Stomach smooth muscle (tissue), 2 donors: Measurements from ENCODE around the gene FCN2.

Source experiments
- H3K27ac ChIP-seq: one replicate; pipeline ENCODE4 v1.7.0; 2013; ENCODE audit warnings: mild to moderate bottlenecking, low read length, inconsistent platforms
- H3K27me3 ChIP-seq, 2 donors: one replicate each; pipeline ENCODE4 v1.7.0; 2013; ENCODE audit warnings: low read length in 2 of 2; ENCODE audit not compliant: insufficient read depth in 2 of 2, control insufficient read depth in 1 of 2
- H3K36me3 ChIP-seq, 2 donors: one replicate each; pipeline ENCODE4 v1.7.0; 2013; ENCODE audit warnings: low read length in 2 of 2; ENCODE audit not compliant: control insufficient read depth in 2 of 2, insufficient read depth in 2 of 2
- H3K4me1 ChIP-seq: one replicate; pipeline ENCODE4 v1.7.0; 2013; ENCODE audit warnings: low read length; ENCODE audit not compliant: control insufficient read depth, insufficient read depth
- H3K4me3 ChIP-seq, 2 donors: one replicate each; pipeline ENCODE4 v1.7.0; 2013; ENCODE audit warnings: low read length in 2 of 2
- H3K9ac ChIP-seq, 2 donors: one replicate each; pipeline ENCODE4 v1.7.0; 2013; ENCODE audit warnings: low read length in 2 of 2, mild to moderate bottlenecking in 1 of 2
- H3K9me3 ChIP-seq, 2 donors: one replicate each; pipeline ENCODE4 v1.7.0; 2013; ENCODE audit warnings: low read length in 2 of 2; ENCODE audit not compliant: control insufficient read depth in 2 of 2
- donor health status: healthy.
- donor health status: Pancreatic carcinoma.

Gene FCN2

GRCh38 chr9:134870301-134870694, 10.3 kb upstream of the FCN2 start:
- Histone ChIP-seq H3K4me3 (no peak overlapping the region), H3K27ac (no peak overlapping the region), H3K9ac (no peak overlapping the region), H3K4me1 (no peaks in the 10 kb centered on the region), H3K9me3 (no peaks in the 10 kb centered on the region), H3K27me3 (peaks cover 0 to 8% of the 10 kb centered on the region in 2 donors), H3K36me3 (no peaks in the 10 kb centered on the region)

GRCh38 chr9:134870746-134871662, 9.6 kb upstream of the FCN2 start:
- H3K27ac ChIP-seq: no peak overlapping the region
- H3K27me3 ChIP-seq: peaks cover 0 to 8% of the 10 kb centered on the region in 2 donors
- H3K9ac ChIP-seq: no peak overlapping the region
- no peak overlapping the region for H3K4me3 ChIP-seq
- no peaks in the 10 kb centered on the region for H3K4me1 ChIP-seq
- no peaks in the 10 kb centered on the region for H3K36me3 ChIP-seq
- H3K9me3 ChIP-seq: no peaks in the 10 kb centered on the region

GRCh38 chr9:134871697-134872340, 8.8 kb upstream of the FCN2 start:
- no peaks in the 10 kb centered on the region for H3K4me1 ChIP-seq
- H3K36me3 ChIP-seq: no peaks in the 10 kb centered on the region
- no peaks in the 10 kb centered on the region for H3K9me3 ChIP-seq
- no peak overlapping the region for H3K27ac ChIP-seq
- no peak overlapping the region for H3K4me3 ChIP-seq
- H3K9ac ChIP-seq: no peak overlapping the region
- H3K27me3 ChIP-seq: peaks cover 0 to 8% of the 10 kb centered on the region in 2 donors

GRCh38 chr9:134872482-134873231, 8.0 kb upstream of the FCN2 start:
- peaks cover 0 to 8% of the 10 kb centered on the region in 2 donors for H3K27me3 ChIP-seq
- no peaks in the 10 kb centered on the region for H3K4me1 ChIP-seq
- H3K4me3 ChIP-seq: no peak overlapping the region
- no peak overlapping the region for H3K27ac ChIP-seq
- no peaks in the 10 kb centered on the region for H3K36me3 ChIP-seq
- no peak overlapping the region for H3K9ac ChIP-seq
- H3K9me3 ChIP-seq: no peaks in the 10 kb centered on the region

- no peak overlapping the region for H3K27ac ChIP-seq
- H3K9ac ChIP-seq: no peak overlapping the region
- H3K36me3 ChIP-seq: no peaks in the 10 kb centered on the region
- peaks cover 3% of the 10 kb centered on the region for H3K4me1 ChIP-seq
- H3K27me3 ChIP-seq: peaks cover 0 to 5% of the 10 kb centered on the region in 2 donors
- no peak overlapping the region for H3K4me3 ChIP-seq
- H3K9me3 ChIP-seq: no peaks in the 10 kb centered on the region
Measured at GRCh38 chr9:134875371-134875770, 5.2 kb upstream of the FCN2 start.

GRCh38 chr9:134877541-134877940, 3.1 kb upstream of the FCN2 start:
- no peak overlapping the region for H3K4me3 ChIP-seq

GRCh38 chr9:134879664-134880483, 736 bp upstream of the FCN2 start:
- no peak overlapping the region for H3K9ac ChIP-seq
- no peaks in the 10 kb centered on the region for H3K9me3 ChIP-seq
- no peak overlapping the region for H3K27ac ChIP-seq
- no peak overlapping the region for H3K4me3 ChIP-seq
- H3K36me3 ChIP-seq: no peaks in the 10 kb centered on the region
- peaks cover 0 to 8% of the 10 kb centered on the region in 2 donors for H3K27me3 ChIP-seq
- peaks cover 4% of the 10 kb centered on the region for H3K4me1 ChIP-seq

More at GRCh38 chr9:134877541-134877940, 3.1 kb upstream of the FCN2 start:
- H3K9me3 ChIP-seq: no peaks in the 10 kb centered on the region
- peaks cover 0 to 9% of the 10 kb centered on the region in 2 donors for H3K27me3 ChIP-seq
- H3K36me3 ChIP-seq: no peaks in the 10 kb centered on the region
- H3K4me1 ChIP-seq: peaks cover 4% of the 10 kb centered on the region
- H3K9ac ChIP-seq: no peak overlapping the region
- H3K27ac ChIP-seq: no peak overlapping the region

GRCh38 chr9:134881313-134881670, 682 bp downstream of the FCN2 start:
- Histone ChIP-seq H3K9ac (no peak overlapping the region), H3K36me3 (no peaks in the 10 kb centered on the region), H3K27me3 (peaks cover 0 to 7% of the 10 kb centered on the region in 2 donors), H3K27ac (no peak overlapping the region), H3K9me3 (no peaks in the 10 kb centered on the region), H3K4me1 (peaks cover 4% of the 10 kb centered on the region), H3K4me3 (no peak overlapping the region)

GRCh38 chr9:134882204-134882785, 1.7 kb downstream of the FCN2 start:
- Histone ChIP-seq H3K4me3 (no peak overlapping the region), H3K36me3 (no peaks in the 10 kb centered on the region), H3K27ac (no peak overlapping the region), H3K9me3 (no peaks in the 10 kb centered on the region), H3K9ac (no peak overlapping the region), H3K27me3 (peaks cover 0 to 7% of the 10 kb centered on the region in 2 donors), H3K4me1 (peaks cover 4% of the 10 kb centered on the region)
